DND-41 (cell line): ENCODE results near the gene CRABP1.

Experiments used
- ATAC-seq: fragments of 200-7000 bp; cut with Tn5 transposase; 3 replicates; pipeline ENCODE4 v1.9.1; 2021; ENCODE audit warnings: low read depth; ENCODE audit not compliant: insufficient read depth
- DNase-seq: peaks from one replicate; pipeline ENCODE4 v3.0.0-alpha.2; 2020
- H2AFZ ChIP-seq: 2 replicates; pipeline ENCODE4 v1.6.0; 2012; ENCODE audit warnings: low read depth, low read length
- H3K27ac ChIP-seq: 2 replicates; pipeline ENCODE4 v1.5.1; 2012; ENCODE audit warnings: low read length, inconsistent platforms
- H3K27me3 ChIP-seq: fragments of 200-600 bp; sonication (generic); 2 replicates; pipeline ENCODE4 v1.6.0; 2012; ENCODE audit warnings: low read length, mild to moderate bottlenecking, inconsistent platforms; ENCODE audit not compliant: insufficient read depth, poor library complexity
- H3K36me3 ChIP-seq: 2 replicates; pipeline ENCODE4 v1.5.1; 2012; ENCODE audit warnings: low read length, inconsistent platforms; ENCODE audit not compliant: insufficient read depth
- H3K4me1 ChIP-seq: 2 replicates; pipeline ENCODE4 v1.5.1; 2012; ENCODE audit warnings: mild to moderate bottlenecking, low read length; ENCODE audit not compliant: insufficient read depth
- H3K4me2 ChIP-seq: 2 replicates; pipeline ENCODE4 v1.6.0; 2012; ENCODE audit warnings: mild to moderate bottlenecking, moderate library complexity, low read length, inconsistent platforms; ENCODE audit not compliant: insufficient read depth
- H3K4me3 ChIP-seq, 2 experiments: fragments of 200-600 bp in 1 of 2; shearing (Covaris generic) in 1 of 2; 2 replicates each; pipeline ENCODE4 v1.5.1; 2012 to 2016; ENCODE audit warnings: inconsistent platforms in 2 of 2, low read length in 2 of 2, mild to moderate bottlenecking in 2 of 2, low read depth in 1 of 2, moderate library complexity in 1 of 2
- H3K79me2 ChIP-seq: 2 replicates; pipeline ENCODE4 v1.6.0; 2012; ENCODE audit warnings: low read length, inconsistent platforms; ENCODE audit not compliant: insufficient read depth
- H3K9ac ChIP-seq: 2 replicates; pipeline ENCODE4 v1.6.0; 2012; ENCODE audit warnings: low read depth, mild to moderate bottlenecking, inconsistent platforms, low read length, moderate library complexity
- H3K9me3 ChIP-seq: 2 replicates; pipeline ENCODE4 v1.5.1; 2012; ENCODE audit warnings: low read length, moderate library complexity, mild to moderate bottlenecking, inconsistent platforms; ENCODE audit not compliant: insufficient read depth, severe bottlenecking
- H4K20me1 ChIP-seq: 2 replicates; pipeline ENCODE4 v1.6.0; 2012; ENCODE audit warnings: low read length; ENCODE audit not compliant: insufficient read depth
- EZH2 ChIP-seq: IDR thresholded peaks from 3 replicates; pipeline ENCODE4 v1.6.1; 2012; ENCODE audit warnings: borderline replicate concordance, low read depth, mild to moderate bottlenecking, moderate library complexity, low read length, inconsistent platforms; ENCODE audit not compliant: severe bottlenecking
- TF ChIP-seq, protein P1 (sequence below): IDR thresholded peaks from 2 replicates; pipeline ENCODE4 v1.5.1; 2012; ENCODE audit warnings: borderline replicate concordance, low read length, moderate library complexity, mild to moderate bottlenecking; ENCODE audit not compliant: poor library complexity, severe bottlenecking; ENCODE audit errors: extremely low read depth

Gene CRABP1

DNA sequence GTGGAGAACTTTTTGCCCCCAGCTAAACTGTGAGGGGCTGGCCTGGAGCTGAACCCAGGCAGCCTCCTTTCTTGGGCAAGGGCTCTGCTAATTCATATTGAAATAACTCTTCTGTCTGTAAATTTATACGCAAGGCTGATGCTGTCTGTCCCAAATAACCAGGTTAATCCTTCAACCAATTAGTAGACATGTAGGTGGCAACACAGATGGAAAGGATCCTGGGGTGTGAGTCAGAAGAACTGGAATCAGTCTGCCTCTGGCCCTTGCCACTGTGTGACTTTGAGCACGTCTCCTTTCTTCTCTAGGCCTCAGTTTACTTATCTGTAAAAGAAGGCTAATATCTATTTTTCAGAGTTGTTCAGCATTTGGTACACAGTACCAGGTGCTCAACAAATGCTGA lies 49.6 kb downstream of the CRABP1 start:
- Histone ChIP-seq H3K9ac (no peak overlapping the region), H3K4me2 (no peak overlapping the region), H3K36me3 (no peaks in the 10 kb centered on the region), H2AFZ (no peak overlapping the region), H3K4me1 (no peaks in the 10 kb centered on the region), H3K27ac (no peak overlapping the region), H3K27me3 (peaks cover 5% of the 10 kb centered on the region), H3K9me3 (no peaks in the 10 kb centered on the region), H4K20me1 (no peaks in the 10 kb centered on the region), H3K79me2 (no peaks in the 10 kb centered on the region), H3K4me3 (no peak overlapping the region)
- DNase-seq (no peak), ATAC-seq (no peak)
- TF ChIP-seq, protein P1, sequence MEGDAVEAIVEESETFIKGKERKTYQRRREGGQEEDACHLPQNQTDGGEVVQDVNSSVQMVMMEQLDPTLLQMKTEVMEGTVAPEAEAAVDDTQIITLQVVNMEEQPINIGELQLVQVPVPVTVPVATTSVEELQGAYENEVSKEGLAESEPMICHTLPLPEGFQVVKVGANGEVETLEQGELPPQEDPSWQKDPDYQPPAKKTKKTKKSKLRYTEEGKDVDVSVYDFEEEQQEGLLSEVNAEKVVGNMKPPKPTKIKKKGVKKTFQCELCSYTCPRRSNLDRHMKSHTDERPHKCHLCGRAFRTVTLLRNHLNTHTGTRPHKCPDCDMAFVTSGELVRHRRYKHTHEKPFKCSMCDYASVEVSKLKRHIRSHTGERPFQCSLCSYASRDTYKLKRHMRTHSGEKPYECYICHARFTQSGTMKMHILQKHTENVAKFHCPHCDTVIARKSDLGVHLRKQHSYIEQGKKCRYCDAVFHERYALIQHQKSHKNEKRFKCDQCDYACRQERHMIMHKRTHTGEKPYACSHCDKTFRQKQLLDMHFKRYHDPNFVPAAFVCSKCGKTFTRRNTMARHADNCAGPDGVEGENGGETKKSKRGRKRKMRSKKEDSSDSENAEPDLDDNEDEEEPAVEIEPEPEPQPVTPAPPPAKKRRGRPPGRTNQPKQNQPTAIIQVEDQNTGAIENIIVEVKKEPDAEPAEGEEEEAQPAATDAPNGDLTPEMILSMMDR, result no peak
- TF ChIP-seq EZH2, result no peak

DNA sequence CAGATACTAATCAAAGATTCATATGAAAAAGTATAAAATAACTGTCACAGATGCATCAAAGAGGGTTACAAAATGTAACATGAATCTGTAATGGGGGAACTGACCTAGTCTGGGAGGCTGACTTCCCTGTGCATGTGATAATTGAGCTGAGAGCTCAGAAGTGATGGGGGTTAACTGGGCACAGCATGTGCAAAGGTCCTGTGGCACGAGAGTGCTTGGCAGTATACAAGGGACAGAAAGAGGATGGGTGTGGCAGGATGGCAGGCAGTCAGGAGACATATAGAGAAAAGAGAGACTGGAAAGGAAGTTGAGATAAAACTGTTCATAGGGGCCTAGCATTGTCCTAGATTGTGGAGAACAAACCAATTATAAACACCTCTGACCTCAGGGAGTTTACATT lies 50.1 kb downstream of the CRABP1 start:
- Histone ChIP-seq H3K27me3 (peaks cover 2% of the 10 kb centered on the region), H3K4me1 (no peaks in the 10 kb centered on the region), H3K27ac (no peak overlapping the region), H3K9me3 (no peaks in the 10 kb centered on the region), H4K20me1 (no peaks in the 10 kb centered on the region), H2AFZ (no peak overlapping the region), H3K36me3 (no peaks in the 10 kb centered on the region), H3K9ac (no peak overlapping the region), H3K4me3 (no peak overlapping the region), H3K4me2 (no peak overlapping the region), H3K79me2 (no peaks in the 10 kb centered on the region)
- no peak for DNase-seq
- no peak for ATAC-seq
- TF ChIP-seq, protein P1, result no peak
- TF ChIP-seq EZH2, result no peak

DNA sequence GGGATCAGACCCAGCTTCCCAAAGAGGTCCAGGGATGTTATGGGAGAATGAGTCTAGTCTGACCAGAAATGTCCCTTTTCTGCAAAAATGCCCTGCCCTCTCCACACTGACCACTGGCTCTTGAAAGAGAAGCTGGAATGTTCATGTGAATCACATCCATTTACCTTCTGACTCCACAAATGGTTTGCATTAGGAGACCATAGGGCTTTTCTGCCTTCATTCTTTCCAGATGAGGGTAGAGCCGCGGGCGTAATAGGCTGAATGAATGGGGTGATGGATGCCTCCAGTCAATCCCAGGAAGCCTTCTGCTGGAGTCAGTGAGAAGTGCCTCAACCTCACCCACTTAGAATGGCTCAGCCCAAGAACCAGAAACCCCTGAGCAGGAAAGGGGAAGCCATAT lies 50.7 kb downstream of the CRABP1 start:
- H4K20me1 ChIP-seq, result no peaks in the 10 kb centered on the region
- no peak overlapping the region for H3K27ac ChIP-seq
- no peaks in the 10 kb centered on the region for H3K36me3 ChIP-seq
- H3K4me2 ChIP-seq, result no peak overlapping the region
- H2AFZ ChIP-seq, result no peak overlapping the region
- H3K9me3 ChIP-seq, result no peaks in the 10 kb centered on the region
- H3K79me2 ChIP-seq, result no peaks in the 10 kb centered on the region
- TF ChIP-seq, protein P1, result no peak
- TF ChIP-seq EZH2, result no peak
- no peak overlapping the region for H3K4me3 ChIP-seq
- H3K4me1 ChIP-seq, result no peaks in the 10 kb centered on the region
- H3K9ac ChIP-seq, result no peak overlapping the region
- DNase-seq, result no peak
- peaks cover 2% of the 10 kb centered on the region for H3K27me3 ChIP-seq
- ATAC-seq, result no peak

DNA sequence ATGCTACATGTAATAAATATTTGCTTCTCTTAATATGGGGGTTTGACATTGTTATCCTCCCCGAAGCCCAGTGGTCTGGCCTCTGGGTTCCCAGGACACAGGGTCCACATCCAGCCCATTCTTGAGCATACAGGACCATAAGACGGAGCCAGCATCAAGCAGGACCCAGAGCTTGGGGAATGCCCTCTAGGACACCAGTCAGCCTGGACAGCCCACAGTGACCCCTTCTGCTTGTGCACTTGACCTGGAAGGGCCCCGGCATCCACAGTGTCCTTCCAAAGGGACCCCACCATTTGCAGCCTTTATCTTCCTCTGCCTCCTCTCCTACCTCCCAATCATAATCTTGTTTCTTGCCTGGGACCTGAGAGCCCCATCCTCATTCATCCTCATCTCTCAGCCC lies 51.6 kb downstream of the CRABP1 start:
- Histone ChIP-seq H4K20me1 (no peaks in the 10 kb centered on the region), H3K27ac (no peak overlapping the region), H3K4me1 (no peaks in the 10 kb centered on the region), H3K27me3 (no peaks in the 10 kb centered on the region), H3K9me3 (no peaks in the 10 kb centered on the region), H3K4me2 (no peak overlapping the region), H3K36me3 (no peaks in the 10 kb centered on the region), H3K9ac (no peak overlapping the region), H3K79me2 (no peaks in the 10 kb centered on the region), H3K4me3 (no peak overlapping the region), H2AFZ (no peak overlapping the region)
- ATAC-seq (no peak), DNase-seq (no peak)
- TF ChIP-seq, protein P1, result no peak
- no peak for TF ChIP-seq EZH2
